Activated CD8-positive, alpha-beta memory T cell treated with anti-CD3 and anti-CD28 coated beads, Interleukin-2, amount 50 U/mL, for 4 hours (primary cell): Measurements from ENCODE around the gene PARVB.
"Not testable (repeated sequence)": the region's sequence is repeated elsewhere in the genome, so short reads cannot be mapped to it uniquely, and the experiment has no call there.

ENCODE experiments used
- DNase-seq: peaks from one replicate; pipeline ENCODE4 v3.0.0-alpha.2; 2020

PARVB gene

DNA sequence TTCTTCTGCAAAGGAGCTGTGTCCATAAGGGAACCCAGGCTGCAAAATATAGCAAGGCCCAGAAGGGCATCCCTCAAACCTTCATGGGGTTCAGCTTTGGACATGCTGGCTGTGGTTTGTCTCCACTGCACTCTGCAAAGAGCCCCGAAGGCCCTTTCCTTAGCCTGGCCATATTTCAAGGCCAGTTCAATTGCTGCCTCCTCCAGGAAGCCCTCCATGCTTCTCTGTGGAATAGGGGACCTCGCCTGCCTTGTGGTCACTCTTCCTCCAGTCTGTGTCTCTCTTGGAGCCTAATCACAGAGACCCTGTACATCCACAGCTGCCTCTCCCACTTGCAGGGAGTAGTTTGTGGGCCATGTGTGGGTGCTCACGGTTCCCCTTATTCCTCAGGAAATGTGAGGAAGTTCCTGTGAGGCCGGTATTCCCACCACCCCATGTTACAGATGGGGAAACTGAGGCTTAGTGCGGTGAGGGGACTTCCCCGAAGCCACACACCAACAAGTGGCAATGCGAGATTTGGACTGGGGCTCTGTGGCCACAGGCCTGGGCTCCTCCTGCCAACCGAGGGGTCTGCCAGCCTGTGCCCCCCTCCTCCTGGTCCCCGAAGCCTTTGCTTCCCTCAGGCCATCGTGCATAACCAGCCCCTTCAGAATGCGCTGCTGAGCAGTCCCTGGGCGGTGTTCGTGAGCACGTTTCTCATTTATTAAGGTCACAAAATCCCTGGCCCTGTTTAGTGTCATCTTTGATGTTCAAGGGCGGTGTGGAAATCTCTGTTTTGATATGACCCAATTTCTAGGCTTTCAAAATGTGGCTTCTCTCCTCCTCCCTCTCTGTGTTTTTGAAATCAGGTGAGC, 65.8 kb downstream of the PARVB start:
- DNase-seq = no peak

DNA sequence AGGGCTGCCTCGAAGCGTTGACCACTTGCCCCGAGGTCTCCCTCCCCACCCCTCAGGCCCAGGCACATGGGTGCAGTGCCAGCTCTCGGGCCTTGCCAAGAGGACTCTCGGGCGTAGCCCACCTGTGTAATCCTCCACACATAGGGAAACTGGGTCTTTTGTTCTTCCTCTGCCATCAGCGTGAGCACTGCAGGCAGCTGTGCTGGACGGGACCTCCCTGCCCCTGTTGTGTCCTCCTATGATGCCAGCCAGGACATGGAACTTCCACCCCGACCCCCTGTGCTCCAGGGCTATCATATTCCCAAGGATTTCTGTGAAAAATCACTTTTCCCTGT, 66.4 kb downstream of the PARVB start:
- no peak for DNase-seq

DNA sequence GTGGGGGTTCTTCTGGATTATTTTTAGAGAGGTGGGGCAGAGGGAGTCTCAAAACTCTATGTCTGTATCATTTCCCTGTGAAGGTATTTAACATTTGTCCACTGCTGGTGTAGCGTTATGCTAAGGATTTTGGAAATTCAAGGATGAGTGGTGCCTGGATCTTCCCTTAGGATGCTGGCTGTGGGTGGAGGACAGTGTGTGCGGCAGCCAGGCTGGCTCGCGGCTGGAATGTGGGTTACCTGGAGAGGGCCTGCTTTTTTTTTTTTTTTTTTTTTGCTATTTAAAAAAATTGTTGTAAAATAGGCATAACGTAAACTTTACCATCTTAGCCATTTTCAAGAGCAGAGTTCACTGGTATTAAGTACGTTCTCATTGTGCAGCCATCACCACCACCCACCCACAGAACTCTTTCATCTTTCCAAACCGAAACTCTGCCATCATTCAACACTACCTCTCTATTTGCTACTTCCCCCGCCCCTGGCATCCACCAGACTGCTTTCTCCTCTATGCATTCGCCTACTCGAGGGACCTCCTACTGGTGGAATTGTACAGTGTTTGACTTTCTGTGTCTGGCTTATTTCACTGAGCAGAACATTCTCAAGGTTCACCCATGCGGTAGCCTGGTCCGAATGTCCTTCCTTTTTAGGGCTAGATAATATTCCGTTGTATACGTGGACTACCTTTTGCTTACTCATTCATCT, 67.1 kb downstream of the PARVB start:
- DNase-seq = no peak

DNA sequence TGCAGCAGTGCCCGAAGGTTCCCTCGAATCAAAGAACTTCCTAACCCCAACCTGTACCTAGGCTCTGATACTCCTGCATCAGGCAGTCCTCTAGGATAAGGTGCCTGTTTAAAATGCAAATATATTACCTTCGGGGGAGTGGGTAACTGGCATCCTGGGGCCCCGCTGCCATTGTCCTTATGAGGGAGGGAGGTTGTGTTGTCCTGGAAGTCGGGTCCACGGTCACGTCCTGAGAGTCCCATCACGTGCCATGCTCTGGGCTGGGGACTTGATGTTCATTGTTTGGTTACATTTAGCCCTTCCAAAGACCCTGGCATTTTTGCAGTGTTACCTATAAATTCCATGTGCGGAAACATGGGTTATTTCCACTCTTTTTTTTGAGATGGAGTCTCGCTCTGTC, 67.6 kb downstream of the PARVB start:
- no peak for DNase-seq

DNA sequence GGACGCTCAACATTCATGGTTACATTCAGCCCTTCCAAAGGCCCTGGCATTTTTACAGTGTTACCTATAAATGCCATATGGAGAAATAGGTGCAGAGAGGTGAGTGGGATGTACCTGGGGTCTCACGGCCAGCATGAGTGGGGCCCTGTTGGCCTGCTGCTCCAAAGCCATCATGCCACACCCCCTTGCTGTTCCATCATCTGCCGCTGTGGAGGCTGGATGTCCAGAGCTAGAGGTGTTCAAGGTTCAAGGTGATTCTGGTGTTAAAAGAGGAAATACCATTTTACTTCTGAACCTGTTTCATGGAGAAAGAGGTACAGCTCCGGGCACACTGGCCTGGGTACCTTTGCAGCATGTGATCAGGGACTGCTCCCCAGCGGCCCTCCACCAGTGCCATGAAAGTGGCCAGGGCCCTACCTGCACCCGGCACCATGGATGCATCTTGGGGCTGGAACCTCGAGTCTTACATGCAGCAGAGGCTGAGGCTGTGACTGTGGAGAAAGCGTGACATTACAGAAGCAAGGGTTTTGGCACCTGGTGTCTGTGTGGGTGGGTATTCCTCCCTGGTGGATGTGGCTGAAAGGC, 68.6 kb downstream of the PARVB start:
- no peak for DNase-seq

DNA sequence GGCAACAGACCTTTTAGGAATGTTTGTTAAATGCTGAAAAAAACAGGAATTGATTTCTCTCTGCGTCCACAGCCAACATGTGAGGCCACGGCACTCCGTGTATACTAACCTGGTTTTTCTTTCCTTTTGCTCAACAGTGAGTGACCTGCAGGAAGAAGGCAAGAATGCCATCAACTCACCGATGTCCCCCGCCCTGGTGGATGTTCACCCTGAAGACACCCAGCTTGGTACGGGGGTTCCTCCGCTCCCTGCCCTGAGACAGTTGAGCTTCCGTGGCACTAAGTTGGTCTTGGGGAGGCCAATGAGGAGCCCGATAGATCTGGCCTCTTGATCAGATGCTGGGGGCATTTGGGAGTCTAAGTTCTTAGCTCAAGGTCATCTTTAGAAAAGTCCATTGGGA, 69.7 kb downstream of the PARVB start:
- DNase-seq = no peak

GRCh38 chr22:44094751-44095302, 70.7 kb downstream of the PARVB start:
- no peak for DNase-seq

- DNase-seq = no peak
Measured at GRCh38 chr22:44096736-44097135, 72.6 kb downstream of the PARVB start.

DNA sequence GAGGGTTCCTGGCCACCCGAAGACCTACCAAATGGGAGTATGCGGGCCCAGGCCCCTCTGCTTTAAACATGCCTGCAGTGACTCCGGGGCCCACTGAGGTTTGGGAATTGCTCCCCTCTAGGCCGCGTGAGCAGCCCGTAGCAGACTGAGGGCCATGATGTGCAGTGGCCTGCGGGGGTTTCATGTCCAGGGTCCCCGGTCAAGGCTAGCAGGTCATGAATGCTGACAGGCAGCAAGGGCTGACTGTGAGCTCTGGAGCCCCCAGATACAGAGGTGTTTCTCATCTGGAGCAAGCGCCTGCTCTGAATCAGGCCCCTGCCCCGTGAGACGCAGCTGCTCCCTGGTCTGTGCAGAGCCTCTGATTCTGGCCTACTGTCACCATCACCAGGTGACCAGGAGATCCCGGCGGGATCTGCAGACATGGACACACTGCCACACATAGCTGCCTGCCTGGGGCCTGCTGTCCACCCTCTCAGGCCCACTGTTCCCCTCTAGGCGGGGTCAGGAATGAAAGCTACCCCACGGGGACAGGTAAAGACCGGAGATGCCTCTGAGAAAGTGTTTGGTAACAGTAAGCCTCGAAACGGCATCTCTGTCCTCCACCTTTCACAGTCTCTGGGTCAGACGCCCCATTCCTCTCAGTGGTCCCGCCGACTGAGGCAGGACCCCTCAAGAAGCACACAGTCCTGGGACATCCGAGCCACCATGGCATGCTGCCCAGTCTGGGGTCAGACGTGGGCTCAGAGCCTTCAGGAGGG, 73.3 kb downstream of the PARVB start:
- DNase-seq = no peak

DNA sequence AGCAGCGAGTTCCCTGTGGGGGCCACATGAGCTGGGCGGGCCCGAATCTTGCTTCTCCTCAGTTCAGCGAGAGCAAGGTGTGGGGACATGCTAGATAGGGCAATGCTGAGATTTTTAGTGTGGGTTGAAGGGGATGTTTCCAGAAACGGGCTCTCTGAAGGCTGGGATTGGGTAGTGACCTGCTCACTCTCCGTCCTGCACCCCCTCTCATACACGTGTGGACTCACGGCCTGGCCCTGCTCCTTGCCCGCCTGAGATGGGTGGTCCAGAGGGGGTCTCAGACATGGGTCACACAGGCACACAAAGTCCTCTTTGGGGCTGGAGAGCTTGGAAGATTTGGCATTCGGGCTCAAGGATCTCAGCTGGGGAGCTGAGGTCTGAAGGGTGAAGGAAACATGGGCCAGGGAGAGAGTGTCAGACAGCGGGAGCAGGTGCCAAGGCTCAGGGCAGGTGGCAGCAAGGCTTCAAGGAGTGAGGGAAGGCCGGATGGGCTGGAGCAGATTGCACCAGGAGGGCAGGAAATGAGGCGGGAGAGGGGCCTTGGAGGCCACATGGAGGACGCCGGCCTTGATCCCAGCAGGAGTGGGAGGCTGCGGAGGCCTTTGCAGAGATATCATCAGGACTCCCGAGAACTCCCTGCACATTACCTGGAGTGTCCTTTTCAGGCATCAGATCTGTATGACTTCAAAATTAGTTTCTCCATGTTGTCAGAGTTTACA, 74.1 kb downstream of the PARVB start:
- no peak for DNase-seq

GRCh38 chr22:44098966-44099530, 74.9 kb downstream of the PARVB start:
- no peak for DNase-seq

GRCh38 chr22:44099696-44100095, 75.6 kb downstream of the PARVB start:
- DNase-seq = no peak

DNA sequence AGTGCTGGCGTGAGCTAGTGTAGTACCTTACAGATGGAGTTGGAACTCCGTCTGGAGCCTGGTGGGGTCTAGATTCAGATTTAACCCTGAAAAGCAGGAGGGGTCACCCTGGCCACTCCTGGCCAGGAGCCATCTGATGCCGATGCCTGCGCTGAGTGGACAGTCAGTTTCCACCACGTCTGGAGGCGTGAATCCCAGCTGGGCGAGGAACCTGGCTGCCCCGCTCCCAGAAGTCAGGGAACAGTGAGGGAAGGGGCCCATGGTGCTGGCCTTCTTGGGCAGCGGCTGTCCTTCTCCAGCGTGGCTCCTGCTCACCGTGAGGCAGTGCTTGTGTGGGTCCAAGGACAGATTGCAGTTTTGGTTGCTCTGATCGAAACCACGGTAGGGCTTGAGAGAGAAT, 76.3 kb downstream of the PARVB start:
- no peak for DNase-seq

- no peak for DNase-seq
Measured at GRCh38 chr22:44102121-44102520, 78.0 kb downstream of the PARVB start.

DNA sequence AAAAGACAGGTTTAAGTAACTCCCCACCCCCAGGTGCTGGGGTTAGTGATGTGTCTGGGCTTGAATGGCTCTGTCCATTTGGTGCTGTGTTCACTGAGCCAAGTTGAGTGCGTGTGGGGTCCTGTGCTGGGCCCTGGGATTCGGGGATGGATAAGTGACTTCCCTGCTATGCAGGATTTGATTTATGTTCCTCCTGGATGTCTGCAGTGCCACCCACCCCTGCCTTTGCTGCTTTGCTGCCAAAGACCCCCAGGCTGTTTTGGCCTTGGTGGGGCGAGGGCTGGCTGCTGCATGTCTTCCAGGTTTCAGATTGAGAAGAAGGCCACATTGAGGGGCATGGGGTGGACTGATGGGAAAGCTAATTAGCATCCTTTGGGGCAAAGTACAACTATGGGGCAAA, 78.8 kb downstream of the PARVB start:
- no peak for DNase-seq

DNA sequence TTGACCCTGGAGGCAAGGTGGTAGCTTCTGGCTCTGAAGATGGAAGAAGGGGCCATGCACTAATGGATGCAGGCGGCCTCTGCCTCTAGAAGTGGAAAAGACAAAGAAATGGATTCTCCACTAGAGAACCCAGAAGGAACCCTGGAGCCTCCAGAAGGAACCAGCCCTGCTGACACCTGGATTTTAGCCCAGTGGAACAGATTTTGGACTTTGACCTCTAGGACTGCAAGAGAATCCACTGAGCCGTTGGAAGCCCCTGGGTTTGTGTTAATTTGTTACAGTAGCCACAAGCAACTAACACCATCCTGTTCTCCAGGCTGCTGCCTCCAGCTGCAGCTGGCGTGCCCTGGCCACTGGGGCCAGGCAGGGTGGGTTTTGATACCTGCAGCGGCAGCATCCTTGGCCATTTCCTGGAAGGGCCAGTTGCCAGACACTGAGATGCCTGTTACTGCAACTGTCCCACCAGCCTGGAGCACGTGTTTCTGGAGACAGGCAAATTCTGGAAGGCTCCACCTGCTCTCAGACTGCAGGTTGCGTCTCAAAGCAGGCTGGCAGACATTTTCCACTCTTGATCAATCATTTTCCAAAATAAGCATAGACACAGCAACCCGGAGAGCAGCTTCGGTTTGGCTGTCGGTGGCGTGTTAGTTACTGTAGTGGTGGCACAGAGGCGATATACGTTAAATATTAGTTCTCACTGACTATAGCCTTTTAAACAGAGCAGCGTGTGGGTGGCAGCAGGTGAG, 79.8 kb downstream of the PARVB start:
- no peak for DNase-seq

DNA sequence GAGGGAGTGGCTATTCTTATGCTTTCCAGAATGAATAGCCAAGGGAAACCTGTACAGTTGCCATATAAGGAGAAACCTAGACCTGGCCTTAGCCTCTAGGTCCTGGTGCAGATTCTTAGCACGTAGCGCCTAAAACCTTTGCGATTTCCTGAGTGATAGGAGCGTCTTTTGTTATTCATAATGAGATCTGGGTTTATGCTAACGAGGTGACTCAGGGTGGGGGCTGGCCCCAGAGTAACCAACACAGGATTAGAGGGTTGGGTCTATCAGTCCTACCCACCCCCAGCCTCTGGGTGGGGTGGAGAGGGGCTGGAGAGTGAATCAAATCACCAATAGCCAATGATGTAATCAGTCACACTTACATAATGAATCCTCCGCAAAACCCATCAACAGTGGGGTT, 83.2 kb downstream of the PARVB start:
- DNase-seq = no peak

- DNase-seq = no peak
Measured at GRCh38 chr22:44108076-44108475, 84.0 kb downstream of the PARVB start.

DNA sequence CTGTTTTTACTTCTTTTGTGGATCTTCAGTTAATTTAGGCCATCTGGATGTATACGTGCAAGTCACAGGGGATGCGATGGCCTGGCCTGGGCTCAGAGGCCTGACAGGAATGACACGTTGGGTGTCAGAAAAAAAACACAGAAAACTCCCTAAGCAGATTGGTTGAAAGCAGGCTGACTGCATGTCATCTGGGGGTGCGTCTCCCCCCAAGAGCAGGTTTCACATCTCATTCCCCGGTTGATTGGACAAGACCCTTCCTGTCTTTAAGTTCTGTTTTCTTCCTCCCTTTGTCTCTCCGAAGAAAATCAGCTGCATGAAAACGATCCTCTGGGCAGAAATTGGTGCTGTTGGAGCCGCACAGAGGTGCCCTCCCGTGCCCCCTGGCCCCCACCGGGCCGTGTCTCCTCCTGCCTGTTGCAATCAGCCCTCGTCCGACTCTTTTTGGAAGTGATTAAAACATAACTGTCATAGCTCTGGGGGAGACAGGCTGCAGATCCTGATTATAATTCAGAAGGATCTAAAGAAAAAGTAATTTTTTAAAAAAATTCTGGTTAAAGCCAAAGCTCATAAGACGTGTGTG, 84.8 kb downstream of the PARVB start:
- no peak for DNase-seq

DNA sequence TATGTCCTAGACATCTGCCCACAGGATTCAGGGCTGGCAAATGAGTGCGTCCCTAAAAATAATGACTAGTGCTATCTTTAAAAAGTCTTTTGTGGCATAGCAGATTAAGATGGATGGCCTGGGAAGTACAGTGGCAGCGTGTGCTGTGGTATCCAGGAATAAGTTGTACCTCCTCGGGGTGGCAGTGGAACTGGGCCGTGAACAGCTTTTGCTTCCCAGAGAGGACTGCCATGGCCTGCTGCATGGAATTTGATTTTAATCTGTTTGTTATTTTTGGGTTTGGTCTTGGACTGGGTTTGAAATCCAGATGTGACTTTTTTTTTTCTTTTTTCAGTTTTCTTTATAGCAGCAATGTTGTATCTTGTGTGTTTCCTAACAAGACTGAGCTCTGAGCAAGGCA, 85.3 kb downstream of the PARVB start:
- no peak for DNase-seq

DNA sequence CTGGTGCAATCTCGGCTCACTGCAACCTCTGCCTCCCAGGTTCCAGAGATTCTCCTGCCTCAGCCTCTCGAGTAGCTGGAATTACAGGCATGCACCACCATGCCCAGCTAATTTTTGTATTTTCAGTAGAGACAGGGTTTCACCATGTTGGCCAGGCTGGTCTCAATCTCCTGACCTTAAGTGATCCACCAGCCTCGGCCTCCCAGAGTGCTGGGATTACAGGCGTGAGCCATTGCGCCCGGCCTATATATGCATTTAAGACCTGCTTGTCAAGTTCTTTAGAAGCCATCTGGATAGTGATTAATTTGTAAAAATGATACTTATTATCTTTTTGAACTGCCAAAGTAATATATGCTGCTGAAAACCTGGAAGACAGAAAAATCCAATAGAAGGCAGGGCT, 86.6 kb downstream of the PARVB start:
- not testable (repeated sequence) for DNase-seq
